Panc1 (cell line): ENCODE measurements around the gene USP10. TPM values are rescaled to one million over a fixed set of nuclear protein-coding genes. Genes with fewer than 3 reads are reported as not detected.

Experiments
- ATAC-seq: fragments of 200-7000 bp; cut with Tn5 transposase; 2 replicates; pipeline ENCODE4 v1.9.1; 2020; ENCODE audit warnings: mild to moderate bottlenecking, moderate library complexity
- BruUV-seq: library from RNA; stranded (reverse); fragments of 400-500 nt; replicated peaks from 2 replicates; lab custom pipeline; 2021; lab: Mats Ljungman, UMichigan
- CTCF ChIA-PET: fragments of 300-600 bp; sonication (Branson Sonifier 250); formaldehyde crosslinking; loops from one replicate; lab custom pipeline; 2022; ENCODE audit warnings: antibody characterized with exemption; lab: Charles Lee
- POLR2A ChIA-PET: fragments of 300-600 bp; sonication (Branson Sonifier 250); formaldehyde crosslinking; loops from one replicate; lab custom pipeline; 2022; ENCODE audit warnings: antibody characterized with exemption; lab: Charles Lee
- DNase-seq: peaks from one replicate; pipeline ENCODE4 v3.0.0-alpha.2; 2010; ENCODE audit warnings: low read depth, low spot score
- H3K27ac ChIP-seq: 2 replicates; pipeline ENCODE4 v1.5.1; 2011; ENCODE audit warnings: mild to moderate bottlenecking, low read length, inconsistent platforms
- H3K27me3 ChIP-seq: fragments of 200-500 bp; sonication (Bioruptor generic); 2 replicates; pipeline ENCODE4 v1.6.0; 2014; ENCODE audit warnings: low read length, inconsistent platforms; ENCODE audit not compliant: control insufficient read depth, insufficient read depth
- H3K36me3 ChIP-seq: fragments of 200-500 bp; sonication (Bioruptor generic); 2 replicates; pipeline ENCODE4 v1.5.1; 2014; ENCODE audit warnings: inconsistent platforms, mild to moderate bottlenecking, low read length, moderate library complexity; ENCODE audit not compliant: control insufficient read depth, insufficient read depth
- H3K4me1 ChIP-seq: 2 replicates; pipeline ENCODE4 v1.5.1; 2011; ENCODE audit warnings: inconsistent platforms, mild to moderate bottlenecking, low read length, moderate library complexity; ENCODE audit not compliant: control insufficient read depth, insufficient read depth
- H3K4me3 ChIP-seq, 2 experiments: 2 replicates each; pipeline ENCODE4 v1.5.1; 2011 to 2012; ENCODE audit warnings: low read depth in 2 of 2, low read length in 2 of 2, mild to moderate bottlenecking in 2 of 2, inconsistent platforms in 1 of 2, moderate library complexity in 1 of 2
- H3K9me3 ChIP-seq: fragments of 200-500 bp; sonication (Bioruptor generic); 2 replicates; pipeline ENCODE4 v1.5.1; 2014; ENCODE audit warnings: low read depth, mild to moderate bottlenecking, inconsistent platforms, low read length, moderate library complexity; ENCODE audit not compliant: control insufficient read depth, insufficient read depth
- POLR2AphosphoS5 ChIP-seq: IDR thresholded peaks from 2 replicates; pipeline ENCODE4 v1.6.1; 2012; ENCODE audit warnings: mild to moderate bottlenecking, low read depth, low read length, moderate library complexity
- SIN3A ChIP-seq: IDR thresholded peaks from 2 replicates; pipeline ENCODE4 v1.6.1; 2012; ENCODE audit warnings: low read depth, mild to moderate bottlenecking, low read length, moderate library complexity, borderline replicate concordance; ENCODE audit not compliant: insufficient read depth
- TCF7L2 ChIP-seq: IDR thresholded peaks from 2 replicates; pipeline ENCODE4 v1.6.1; 2011; ENCODE audit warnings: mild to moderate bottlenecking, low read depth, low read length, inconsistent platforms
- in situ Hi-C: cut with HindIII; loops from 2 replicates; pipeline ENCODE4 v1.10.0; 2016; ENCODE audit warnings: low sequenced_read_pairs, low pct_unique_long_range_greater_than_20kb
- intact Hi-C: fragments of 100-400 bp; cut with micrococcal nuclease; formaldehyde crosslinking; loops from one replicate; pipeline ENCODE4 v1.10.0; 2022; ENCODE audit not compliant: unreplicated experiment
- total RNA-seq: library from RNA; stranded (reverse); gene quantifications from one replicate; pipeline ENCODE4 v1.2.1, GENCODE V29; 2021; ENCODE audit not compliant: unreplicated experiment
- TF ChIP-seq, protein P1 (sequence below): fragments of 450-650 bp; IDR thresholded peaks from 2 replicates; pipeline ENCODE4 v1.5.1; 2017; ENCODE audit warnings: mild to moderate bottlenecking
- TF ChIP-seq, protein P2 (sequence below), 2 experiments: IDR thresholded peaks; 2 replicates each; pipeline ENCODE4 v1.6.1; 2011 to 2012; ENCODE audit warnings: low read depth in 2 of 2, control low read depth in 1 of 2, low read length in 1 of 2, mild to moderate bottlenecking in 1 of 2, moderate library complexity in 1 of 2; ENCODE audit not compliant: insufficient read depth in 1 of 2

The USP10 gene
- total RNA-seq, 1 experiment from 2014 or later = 77.4 TPM

DNA sequence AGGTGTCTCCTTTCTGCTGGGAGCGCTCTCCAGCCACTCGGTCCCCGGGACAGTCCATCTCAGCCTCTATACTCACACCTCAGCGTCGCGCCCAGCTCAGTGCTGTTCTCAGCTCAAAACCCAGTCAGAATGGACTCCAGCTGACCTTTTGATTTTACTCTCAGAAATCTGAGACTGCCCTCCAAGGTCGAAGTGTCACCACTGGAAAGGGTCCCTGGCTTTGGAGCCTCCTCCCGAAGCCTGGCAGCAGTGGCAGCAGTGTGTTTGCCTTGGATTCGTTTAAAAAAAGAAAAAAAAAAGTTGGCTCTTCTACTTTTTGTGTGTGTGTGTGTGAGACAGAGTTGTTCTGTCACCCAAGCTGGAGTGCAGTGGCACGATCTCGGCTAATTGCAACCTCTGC lies 41.1 kb upstream of the USP10 start:
- no TSS peak for BruUV-seq
- no peaks in the 10 kb centered on the region for H3K36me3 ChIP-seq
- no peak for DNase-seq
- H3K4me3 ChIP-seq = no peak overlapping the region
- intact Hi-C loops (no loop called here), in situ Hi-C loops (no loop called here)
- no peaks in the 10 kb centered on the region for H3K9me3 ChIP-seq
- H3K27ac ChIP-seq = no peak overlapping the region
- POLR2A ChIA-PET = no interaction called here
- TF ChIP-seq TCF7L2 (no peak), POLR2AphosphoS5 (no peak), SIN3A (no peak)
- TF ChIP-seq, protein P1, sequence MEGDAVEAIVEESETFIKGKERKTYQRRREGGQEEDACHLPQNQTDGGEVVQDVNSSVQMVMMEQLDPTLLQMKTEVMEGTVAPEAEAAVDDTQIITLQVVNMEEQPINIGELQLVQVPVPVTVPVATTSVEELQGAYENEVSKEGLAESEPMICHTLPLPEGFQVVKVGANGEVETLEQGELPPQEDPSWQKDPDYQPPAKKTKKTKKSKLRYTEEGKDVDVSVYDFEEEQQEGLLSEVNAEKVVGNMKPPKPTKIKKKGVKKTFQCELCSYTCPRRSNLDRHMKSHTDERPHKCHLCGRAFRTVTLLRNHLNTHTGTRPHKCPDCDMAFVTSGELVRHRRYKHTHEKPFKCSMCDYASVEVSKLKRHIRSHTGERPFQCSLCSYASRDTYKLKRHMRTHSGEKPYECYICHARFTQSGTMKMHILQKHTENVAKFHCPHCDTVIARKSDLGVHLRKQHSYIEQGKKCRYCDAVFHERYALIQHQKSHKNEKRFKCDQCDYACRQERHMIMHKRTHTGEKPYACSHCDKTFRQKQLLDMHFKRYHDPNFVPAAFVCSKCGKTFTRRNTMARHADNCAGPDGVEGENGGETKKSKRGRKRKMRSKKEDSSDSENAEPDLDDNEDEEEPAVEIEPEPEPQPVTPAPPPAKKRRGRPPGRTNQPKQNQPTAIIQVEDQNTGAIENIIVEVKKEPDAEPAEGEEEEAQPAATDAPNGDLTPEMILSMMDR = no peak
- TF ChIP-seq, protein P2, sequence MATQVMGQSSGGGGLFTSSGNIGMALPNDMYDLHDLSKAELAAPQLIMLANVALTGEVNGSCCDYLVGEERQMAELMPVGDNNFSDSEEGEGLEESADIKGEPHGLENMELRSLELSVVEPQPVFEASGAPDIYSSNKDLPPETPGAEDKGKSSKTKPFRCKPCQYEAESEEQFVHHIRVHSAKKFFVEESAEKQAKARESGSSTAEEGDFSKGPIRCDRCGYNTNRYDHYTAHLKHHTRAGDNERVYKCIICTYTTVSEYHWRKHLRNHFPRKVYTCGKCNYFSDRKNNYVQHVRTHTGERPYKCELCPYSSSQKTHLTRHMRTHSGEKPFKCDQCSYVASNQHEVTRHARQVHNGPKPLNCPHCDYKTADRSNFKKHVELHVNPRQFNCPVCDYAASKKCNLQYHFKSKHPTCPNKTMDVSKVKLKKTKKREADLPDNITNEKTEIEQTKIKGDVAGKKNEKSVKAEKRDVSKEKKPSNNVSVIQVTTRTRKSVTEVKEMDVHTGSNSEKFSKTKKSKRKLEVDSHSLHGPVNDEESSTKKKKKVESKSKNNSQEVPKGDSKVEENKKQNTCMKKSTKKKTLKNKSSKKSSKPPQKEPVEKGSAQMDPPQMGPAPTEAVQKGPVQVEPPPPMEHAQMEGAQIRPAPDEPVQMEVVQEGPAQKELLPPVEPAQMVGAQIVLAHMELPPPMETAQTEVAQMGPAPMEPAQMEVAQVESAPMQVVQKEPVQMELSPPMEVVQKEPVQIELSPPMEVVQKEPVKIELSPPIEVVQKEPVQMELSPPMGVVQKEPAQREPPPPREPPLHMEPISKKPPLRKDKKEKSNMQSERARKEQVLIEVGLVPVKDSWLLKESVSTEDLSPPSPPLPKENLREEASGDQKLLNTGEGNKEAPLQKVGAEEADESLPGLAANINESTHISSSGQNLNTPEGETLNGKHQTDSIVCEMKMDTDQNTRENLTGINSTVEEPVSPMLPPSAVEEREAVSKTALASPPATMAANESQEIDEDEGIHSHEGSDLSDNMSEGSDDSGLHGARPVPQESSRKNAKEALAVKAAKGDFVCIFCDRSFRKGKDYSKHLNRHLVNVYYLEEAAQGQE (IDR thresholded peaks at IDR 0.05; ENCODE audit: insufficient read depth in 1 of 2, low read depth in 2 of 2, low read length in 1 of 2) = no peak
- no peaks in the 10 kb centered on the region for H3K27me3 ChIP-seq
- CTCF ChIA-PET = no interaction called here
- no peak for ATAC-seq
- no peaks in the 10 kb centered on the region for H3K4me1 ChIP-seq

DNA sequence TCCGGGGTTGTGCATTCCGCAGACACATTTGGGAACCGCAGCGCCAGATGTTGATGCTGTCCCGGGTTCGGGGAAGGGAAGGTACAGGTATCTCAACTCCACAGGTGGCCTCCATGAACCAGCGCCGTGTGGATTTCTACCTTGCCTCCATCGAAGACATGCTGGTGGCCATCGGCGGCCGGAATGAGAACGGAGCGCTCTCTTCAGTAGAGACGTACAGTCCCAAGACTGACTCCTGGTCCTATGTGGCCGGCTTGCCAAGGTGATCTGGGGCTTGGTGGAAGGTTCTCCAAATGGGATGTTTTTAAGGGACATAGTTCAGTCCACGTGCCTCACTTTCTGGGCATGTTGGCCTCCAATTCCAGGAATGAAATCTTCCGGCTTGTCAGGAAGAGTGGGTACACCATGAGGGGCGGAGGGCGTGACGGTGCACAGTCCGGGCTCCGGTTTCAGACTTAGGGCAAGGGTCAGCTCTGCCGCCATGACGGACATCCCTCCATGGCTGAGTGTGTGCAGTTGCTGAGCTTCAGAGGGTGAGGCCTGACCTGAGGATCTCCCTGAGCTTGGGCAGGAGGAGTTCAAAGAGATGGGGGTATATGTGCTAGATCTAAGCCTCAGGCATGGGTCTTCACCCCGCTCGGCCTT lies 40.0 kb upstream of the USP10 start:
- H3K4me1 ChIP-seq = no peaks in the 10 kb centered on the region
- in situ Hi-C loops (no loop called here), intact Hi-C loops (no loop called here)
- H3K27me3 ChIP-seq = no peaks in the 10 kb centered on the region
- ATAC-seq (no peak), DNase-seq (no peak)
- ChIA-PET POLR2A (no interaction called here), CTCF (no interaction called here)
- no peak overlapping the region for H3K27ac ChIP-seq
- H3K9me3 ChIP-seq = no peaks in the 10 kb centered on the region
- H3K36me3 ChIP-seq = no peaks in the 10 kb centered on the region
- no peak overlapping the region for H3K4me3 ChIP-seq
- TF ChIP-seq SIN3A (no peak), POLR2AphosphoS5 (no peak), TCF7L2 (no peak)
- TF ChIP-seq, protein P1 = no peak
- TF ChIP-seq, protein P2 (IDR thresholded peaks at IDR 0.05; ENCODE audit: insufficient read depth in 1 of 2, low read depth in 2 of 2, low read length in 1 of 2) = no peak
- BruUV-seq = no TSS peak
